ENCODE measurements around the gene PCSK9.

The PCSK9 gene

GRCh38 chr1:55044617-55045397 lies 5.5 kb downstream of the PCSK9 start:
- no peak for DNase-seq

- no peak for DNase-seq
These were observed 6.1 kb downstream of the PCSK9 start for GRCh38 chr1:55045430-55045829.

- no peak for DNase-seq
These were observed 7.5 kb downstream of the PCSK9 start for GRCh38 chr1:55046871-55047270.

GRCh38 chr1:55047611-55048010 lies 8.3 kb downstream of the PCSK9 start:
- DNase-seq, result no peak

- DNase-seq, result no peak
These were observed 9.3 kb downstream of the PCSK9 start for GRCh38 chr1:55048453-55049270.

GRCh38 chr1:55049271-55049913 lies 10.0 kb downstream of the PCSK9 start:
- DNase-seq, result no peak

GRCh38 chr1:55049914-55050278 lies 10.5 kb downstream of the PCSK9 start:
- no peak for DNase-seq

- DNase-seq, result no peak
These were observed 10.9 kb downstream of the PCSK9 start for GRCh38 chr1:55050283-55050682.

GRCh38 chr1:55051169-55051568 lies 11.8 kb downstream of the PCSK9 start:
- DNase-seq, result no peak

GRCh38 chr1:55051621-55052020 lies 12.3 kb downstream of the PCSK9 start:
- DNase-seq, result no peak

- DNase-seq, result no peak
These were observed 13.1 kb downstream of the PCSK9 start for GRCh38 chr1:55052221-55053142.

GRCh38 chr1:55053265-55053954 lies 14.1 kb downstream of the PCSK9 start:
- DNase-seq, result no peak

- DNase-seq, result no peak
These were observed 15.0 kb downstream of the PCSK9 start for GRCh38 chr1:55054396-55054795.

- no peak for DNase-seq
These were observed 15.9 kb downstream of the PCSK9 start for GRCh38 chr1:55055084-55055882.

- DNase-seq, result no peak
These were observed 16.7 kb downstream of the PCSK9 start for GRCh38 chr1:55055951-55056631.

- DNase-seq, result no peak
These were observed 17.3 kb downstream of the PCSK9 start for GRCh38 chr1:55056632-55056992.

GRCh38 chr1:55057270-55057955 lies 18.1 kb downstream of the PCSK9 start:
- no peak for DNase-seq

GRCh38 chr1:55057956-55058298 lies 18.6 kb downstream of the PCSK9 start:
- DNase-seq, result no peak

- no peak for DNase-seq
These were observed 20.2 kb downstream of the PCSK9 start for GRCh38 chr1:55059302-55060132.
